GM21367 (cell line): Measurements from ENCODE around the gene CNDP2.
A peak's percentile ranks its signal among the peaks of the same experiment; 100 is the strongest.
"Not testable (repeated sequence)": the region's sequence is repeated elsewhere in the genome, so short reads cannot be mapped to it uniquely, and the experiment has no call there.

Source experiments
- ATAC-seq: cut with Tn5 transposase; IDR thresholded peaks from one replicate; pipeline ENCODE4 v1.9.1; 2021; ENCODE audit not compliant: unreplicated experiment

The CNDP2 gene

DNA sequence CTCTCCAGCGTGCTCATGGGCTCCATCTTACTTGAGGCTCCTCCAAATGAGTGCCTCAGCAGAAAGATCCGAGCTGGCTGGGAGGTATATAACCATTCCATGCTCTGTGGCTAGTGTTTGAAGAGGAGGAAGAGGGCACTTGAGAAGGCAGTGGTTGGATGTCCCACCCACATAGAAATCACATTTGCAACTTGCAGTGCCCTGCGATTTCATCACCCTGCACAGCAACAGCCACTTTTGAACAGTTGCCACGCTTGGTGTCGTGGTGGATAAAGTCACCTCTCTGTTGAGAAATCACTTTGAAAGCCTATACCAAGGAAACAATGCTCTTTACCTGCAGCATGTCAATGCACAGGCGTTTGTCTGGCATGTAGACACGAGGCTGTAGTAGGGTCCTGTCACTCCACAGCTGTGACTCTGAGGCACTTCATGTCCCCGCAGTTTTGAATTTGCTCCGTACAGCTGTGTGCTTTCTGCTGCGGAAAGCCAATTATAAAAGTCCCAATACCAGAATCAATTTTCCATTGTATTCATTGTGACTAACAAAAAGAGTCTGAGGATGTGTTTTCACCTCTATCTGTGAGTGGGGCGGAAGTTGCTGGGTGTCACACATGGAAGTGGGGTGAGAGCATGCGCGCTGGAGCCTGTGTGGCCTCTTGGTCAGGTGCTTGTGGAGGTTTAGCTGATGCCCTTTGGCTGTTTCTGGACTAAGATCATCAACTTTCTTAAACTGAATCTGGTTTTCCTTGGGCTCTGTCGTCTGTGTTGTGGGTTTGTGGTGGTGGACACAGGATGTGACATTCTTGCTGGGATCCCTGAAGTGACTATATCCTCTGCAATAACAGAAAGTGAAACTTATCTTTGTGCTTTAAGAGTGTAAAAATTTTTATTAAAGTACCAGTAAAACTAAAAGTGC, 2.8 kb downstream of the CNDP2 start:
- peak; percentile 26 for ATAC-seq

- ATAC-seq: peak; percentile 36
These were observed 3.5 kb downstream of the CNDP2 start for GRCh38 chr18:74499633-74500032.

- ATAC-seq: no peak
These were observed 4.2 kb downstream of the CNDP2 start for GRCh38 chr18:74500372-74500771.

DNA sequence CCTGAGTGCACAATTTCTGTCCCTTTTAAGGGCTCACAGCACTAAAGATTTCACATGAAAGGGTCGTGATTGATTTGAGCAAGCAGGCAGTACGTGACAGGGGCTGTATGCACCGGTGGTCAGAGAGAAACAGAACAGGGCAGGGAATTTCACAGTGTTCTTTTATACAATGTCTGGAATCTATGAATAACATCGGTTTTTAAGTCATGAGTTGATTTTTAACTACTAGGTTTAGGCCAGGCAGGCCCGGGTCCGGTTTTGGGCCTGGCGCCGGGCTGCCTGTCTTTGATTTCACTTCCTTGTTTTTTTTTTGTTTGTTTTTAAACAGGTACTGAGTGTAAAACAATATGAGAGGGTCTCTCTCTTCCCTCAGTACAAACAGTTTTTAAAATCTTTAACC, 4.6 kb downstream of the CNDP2 start:
- not testable (repeated sequence) for ATAC-seq

- no peak for ATAC-seq
These were observed 5.2 kb downstream of the CNDP2 start for GRCh38 chr18:74501386-74501785.

DNA sequence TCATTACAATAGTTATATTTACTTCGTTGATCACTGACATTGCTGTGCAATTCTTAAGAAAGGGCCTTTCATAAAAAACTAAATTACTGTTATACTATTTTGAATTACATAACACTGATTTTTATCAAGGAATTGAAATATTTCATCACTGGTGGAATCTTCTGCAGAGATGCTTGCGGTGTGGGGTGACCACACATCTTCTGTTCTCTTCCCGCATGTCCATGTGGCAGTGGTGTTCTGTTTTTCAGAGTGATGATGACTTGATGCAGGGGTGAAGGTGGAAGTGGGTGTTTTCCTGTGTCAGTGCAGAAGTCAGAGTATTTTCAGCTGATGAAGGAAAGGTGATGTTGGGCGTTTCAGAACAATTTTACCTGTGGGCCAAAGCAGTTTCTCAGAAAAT, 7.0 kb downstream of the CNDP2 start:
- no peak for ATAC-seq

GRCh38 chr18:74505776-74506175, 9.6 kb downstream of the CNDP2 start:
- ATAC-seq: no peak

- ATAC-seq: no peak
These were observed 10.4 kb downstream of the CNDP2 start for GRCh38 chr18:74506448-74507084.

DNA sequence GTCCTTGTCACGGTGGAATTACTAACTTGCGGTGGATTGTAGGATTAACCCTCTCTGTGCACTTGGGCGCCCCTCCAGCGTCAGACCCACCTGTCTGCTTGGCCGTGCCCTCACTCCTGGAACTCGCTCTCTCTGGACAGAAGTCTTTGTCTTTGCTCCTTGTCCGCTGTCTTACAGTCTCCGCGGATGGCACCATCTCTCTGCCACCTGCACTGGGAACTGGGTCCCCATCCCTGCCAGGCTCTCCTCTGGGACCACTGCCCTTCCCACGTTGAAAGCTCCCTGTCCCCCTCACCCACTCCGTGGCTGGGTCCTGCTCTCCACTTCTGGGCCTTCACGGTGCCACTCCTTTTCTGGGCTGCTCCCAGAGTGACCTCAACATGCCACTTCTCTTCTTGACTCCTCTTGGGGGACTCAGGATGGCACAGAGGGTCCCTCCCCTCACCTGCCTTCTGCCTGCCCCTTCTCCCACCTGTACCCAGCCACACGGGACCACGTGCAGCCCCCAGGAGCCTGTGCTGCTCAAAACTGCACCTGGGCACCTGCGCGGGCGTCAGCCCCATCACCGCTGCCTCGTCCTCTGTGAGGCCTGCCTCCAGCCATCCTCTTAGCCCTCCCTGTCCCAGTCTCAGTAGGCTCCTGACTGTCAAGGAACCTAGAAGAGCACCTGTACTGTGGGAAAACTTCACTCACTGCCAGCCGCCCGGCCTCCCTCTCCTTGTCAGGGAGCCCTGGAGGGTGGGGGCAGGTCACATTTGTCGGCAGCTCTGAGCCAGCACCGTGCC, 11.1 kb downstream of the CNDP2 start:
- ATAC-seq: no peak

DNA sequence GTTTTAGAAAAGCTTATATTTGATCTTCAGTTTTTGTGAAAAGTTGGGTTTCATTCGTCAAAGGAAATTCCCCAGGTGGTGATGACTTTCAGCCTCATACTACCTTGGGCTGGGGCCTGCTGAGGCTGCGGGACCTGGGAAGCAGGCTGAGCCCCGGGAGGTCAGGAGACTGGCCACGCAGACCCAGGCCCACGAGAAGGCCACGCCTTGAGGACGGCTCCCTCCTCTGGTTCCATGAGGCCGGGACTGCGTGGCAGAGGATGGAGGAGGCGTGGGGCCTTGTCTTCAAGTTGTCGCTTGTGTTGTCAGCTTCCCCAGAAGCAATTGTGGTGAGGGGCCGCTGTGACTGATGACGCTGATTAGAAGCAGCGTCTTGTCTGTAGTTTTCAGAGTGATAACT, 11.8 kb downstream of the CNDP2 start:
- no peak for ATAC-seq

DNA sequence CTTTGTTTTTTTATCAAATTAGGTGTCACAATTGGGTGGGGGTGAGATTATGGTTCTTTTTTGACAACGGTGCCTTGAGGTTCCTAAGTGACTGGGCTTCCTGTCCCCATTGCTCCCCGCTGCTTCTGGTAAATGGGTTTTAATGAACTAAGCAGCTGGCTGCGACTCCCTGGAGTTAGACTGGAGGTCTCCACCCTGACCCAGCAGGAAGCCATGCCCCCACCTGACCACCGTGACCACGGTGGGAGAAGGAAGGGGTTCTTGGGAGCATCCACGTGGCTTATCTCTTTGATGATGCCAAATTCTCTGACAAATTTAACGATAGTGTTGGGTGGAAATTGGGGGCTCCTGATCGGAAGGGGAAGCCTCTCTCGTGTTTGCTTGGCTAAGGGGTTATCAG, 12.2 kb downstream of the CNDP2 start:
- no peak for ATAC-seq

DNA sequence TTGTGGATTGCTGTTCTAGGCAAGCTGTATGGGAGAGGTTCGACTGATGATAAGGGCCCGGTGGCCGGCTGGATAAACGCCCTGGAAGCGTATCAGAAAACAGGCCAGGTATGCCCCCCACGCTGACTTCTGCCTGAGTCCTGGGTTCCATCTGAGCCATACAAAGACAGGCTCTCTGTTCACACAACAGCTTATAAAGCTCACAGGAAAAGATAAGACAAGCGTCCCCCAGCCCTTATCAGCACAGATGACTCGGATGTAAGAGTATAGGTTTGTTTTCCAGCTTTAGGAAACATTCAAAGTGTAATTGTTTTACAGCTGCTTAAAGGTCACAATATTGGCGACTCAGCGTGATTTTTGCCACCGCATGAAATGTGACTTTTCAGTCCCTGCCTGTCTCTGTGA, 12.7 kb downstream of the CNDP2 start:
- ATAC-seq: no peak

GRCh38 chr18:74509856-74510769, 13.9 kb downstream of the CNDP2 start:
- no peak for ATAC-seq

GRCh38 chr18:74510770-74511095, 14.6 kb downstream of the CNDP2 start:
- ATAC-seq: no peak

DNA sequence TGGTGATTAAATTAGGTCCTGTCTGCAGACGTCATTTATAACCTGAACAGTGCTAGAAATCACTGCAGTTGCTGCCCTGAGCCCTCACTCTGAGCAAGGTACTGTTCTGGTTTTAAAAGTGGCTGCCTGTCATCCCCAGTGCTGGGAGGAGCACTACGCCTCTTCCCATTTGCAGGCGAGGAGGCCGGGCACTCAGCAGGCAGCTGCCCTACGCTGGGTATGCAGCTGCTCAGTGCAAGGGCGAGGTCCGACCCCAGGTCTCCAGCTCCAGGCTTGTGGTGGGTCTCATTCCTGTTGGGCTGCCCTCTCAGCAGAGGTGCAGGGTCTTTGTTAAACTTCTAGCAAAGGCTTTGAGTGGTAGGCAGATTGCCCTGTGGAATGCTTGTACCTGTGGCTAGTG, 15.7 kb downstream of the CNDP2 start:
- ATAC-seq: no peak

- ATAC-seq: no peak
These were observed 16.3 kb downstream of the CNDP2 start for GRCh38 chr18:74512321-74513053.

DNA sequence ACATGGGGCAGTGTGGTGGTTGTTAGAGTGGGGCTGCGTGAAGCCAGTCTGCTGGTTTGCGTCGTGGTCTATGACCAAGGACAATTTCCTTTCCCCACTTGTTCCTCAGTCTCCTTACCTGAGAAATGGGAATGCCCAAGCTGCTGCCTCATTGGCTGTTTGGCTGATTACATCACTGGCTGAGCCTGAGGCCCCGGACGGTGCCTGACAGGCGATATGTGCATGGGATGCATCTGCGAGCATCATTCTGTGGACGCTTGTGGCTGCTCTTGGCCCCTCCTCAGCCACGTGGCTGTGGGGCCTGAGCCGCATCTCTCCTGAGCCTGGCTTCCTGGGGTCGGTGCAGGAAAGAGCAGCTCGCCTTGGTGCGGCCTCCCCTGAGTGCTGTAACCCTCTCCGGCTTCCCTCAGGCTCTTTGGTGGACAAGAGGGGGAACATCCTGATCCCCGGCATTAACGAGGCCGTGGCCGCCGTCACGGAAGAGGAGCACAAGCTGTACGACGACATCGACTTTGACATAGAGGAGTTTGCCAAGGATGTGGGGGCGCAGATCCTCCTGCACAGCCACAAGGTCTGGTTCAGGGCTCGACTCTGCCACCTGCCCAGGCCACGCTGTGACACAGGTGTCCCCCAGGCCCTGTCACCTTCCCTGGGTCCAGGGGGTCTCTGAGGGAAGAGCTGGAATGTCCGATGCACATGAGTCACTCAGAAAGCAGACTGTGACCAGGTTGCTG, 17.2 kb downstream of the CNDP2 start:
- ATAC-seq: no peak

DNA sequence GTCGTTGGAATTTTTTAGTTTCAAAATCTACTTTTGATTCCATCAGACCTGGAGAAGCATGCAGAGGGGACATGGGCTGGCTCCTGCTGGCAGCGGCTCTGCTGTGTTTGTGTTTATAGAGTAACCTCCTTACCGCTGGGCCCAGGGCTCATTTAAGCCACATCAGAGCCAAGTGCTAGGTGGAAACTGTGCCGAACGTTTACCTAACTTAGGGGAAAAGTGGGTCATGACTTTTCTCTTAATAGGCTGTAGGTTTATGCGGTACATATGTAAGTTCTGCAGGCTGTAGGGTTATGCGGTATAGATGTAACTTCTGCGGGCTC, 17.7 kb downstream of the CNDP2 start:
- ATAC-seq: no peak

- ATAC-seq: no peak
These were observed 18.8 kb downstream of the CNDP2 start for GRCh38 chr18:74514860-74515495.
